ENCODE measurements around the gene BCAM.

- TF ChIP-seq, protein P1, sequence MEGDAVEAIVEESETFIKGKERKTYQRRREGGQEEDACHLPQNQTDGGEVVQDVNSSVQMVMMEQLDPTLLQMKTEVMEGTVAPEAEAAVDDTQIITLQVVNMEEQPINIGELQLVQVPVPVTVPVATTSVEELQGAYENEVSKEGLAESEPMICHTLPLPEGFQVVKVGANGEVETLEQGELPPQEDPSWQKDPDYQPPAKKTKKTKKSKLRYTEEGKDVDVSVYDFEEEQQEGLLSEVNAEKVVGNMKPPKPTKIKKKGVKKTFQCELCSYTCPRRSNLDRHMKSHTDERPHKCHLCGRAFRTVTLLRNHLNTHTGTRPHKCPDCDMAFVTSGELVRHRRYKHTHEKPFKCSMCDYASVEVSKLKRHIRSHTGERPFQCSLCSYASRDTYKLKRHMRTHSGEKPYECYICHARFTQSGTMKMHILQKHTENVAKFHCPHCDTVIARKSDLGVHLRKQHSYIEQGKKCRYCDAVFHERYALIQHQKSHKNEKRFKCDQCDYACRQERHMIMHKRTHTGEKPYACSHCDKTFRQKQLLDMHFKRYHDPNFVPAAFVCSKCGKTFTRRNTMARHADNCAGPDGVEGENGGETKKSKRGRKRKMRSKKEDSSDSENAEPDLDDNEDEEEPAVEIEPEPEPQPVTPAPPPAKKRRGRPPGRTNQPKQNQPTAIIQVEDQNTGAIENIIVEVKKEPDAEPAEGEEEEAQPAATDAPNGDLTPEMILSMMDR (IDR thresholded peaks at IDR 0.05; ENCODE audit: low read depth, low read length, poor library complexity, severe bottlenecking): no peak
- TF ChIP-seq EZH2phosphoT487 (IDR thresholded peaks at IDR 0.05; ENCODE audit: borderline replicate concordance, low read length): no peak
These were observed 43.0 kb upstream of the BCAM start for GRCh38 chr19:44765949-44766335.
